Measurements from ENCODE around the gene PEX7.

PEX7 gene

GRCh38 chr6:136962661-136963060 lies 140.3 kb downstream of the PEX7 start:
- H3K4me1 ChIP-seq (ENCODE audit: insufficient read depth, insufficient read length) = peaks cover 10% of the 10 kb centered on the region

GRCh38 chr6:136963259-136963658 lies 140.9 kb downstream of the PEX7 start:
- no peak overlapping the region for H3K4me3 ChIP-seq (ENCODE audit: insufficient read length, low read depth)
- no peak for DNase-seq (ENCODE audit: low read depth, low spot score)
- TF ChIP-seq YY1 (IDR thresholded peaks at IDR 0.05; ENCODE audit: insufficient read depth, insufficient read length) (no peak), ZNF274 (IDR thresholded peaks at IDR 0.05; ENCODE audit: low read depth, low read length) (no peak), SUZ12 (IDR thresholded peaks at IDR 0.05; ENCODE audit: extremely low read depth, insufficient read depth, insufficient read length) (no peak)
- H3K9me3 ChIP-seq (ENCODE audit: insufficient read depth, low read length) = no peaks in the 10 kb centered on the region
- H3K27me3 ChIP-seq (ENCODE audit: insufficient read depth, insufficient read length) = no peaks in the 10 kb centered on the region
- no peak overlapping the region for H3K9ac ChIP-seq (ENCODE audit: insufficient read length, low read depth)
- H3K4me1 ChIP-seq (ENCODE audit: insufficient read depth, insufficient read length) = peaks cover 8% of the 10 kb centered on the region
- no peaks in the 10 kb centered on the region for H3K36me3 ChIP-seq (ENCODE audit: insufficient read depth, insufficient read length, low read length)

More at GRCh38 chr6:136962661-136963060, 140.3 kb downstream of the PEX7 start:
- Histone ChIP-seq H3K4me3 (ENCODE audit: insufficient read length, low read depth) (no peak overlapping the region), H3K9ac (ENCODE audit: insufficient read length, low read depth) (no peak overlapping the region), H3K27me3 (ENCODE audit: insufficient read depth, insufficient read length) (no peaks in the 10 kb centered on the region), H3K9me3 (ENCODE audit: insufficient read depth, low read length) (no peaks in the 10 kb centered on the region), H3K36me3 (ENCODE audit: insufficient read depth, insufficient read length, low read length) (no peaks in the 10 kb centered on the region)
- peak; percentile 33 for DNase-seq (ENCODE audit: low read depth, low spot score)
- no peak for TF ChIP-seq SUZ12 (IDR thresholded peaks at IDR 0.05; ENCODE audit: extremely low read depth, insufficient read depth, insufficient read length)
- no peak for TF ChIP-seq ZNF274 (IDR thresholded peaks at IDR 0.05; ENCODE audit: low read depth, low read length)
- TF ChIP-seq YY1 (IDR thresholded peaks at IDR 0.05; ENCODE audit: insufficient read depth, insufficient read length) = no peak

Data from NT2/D1 (cell line).